PC-9 (cell line): Measurements from ENCODE around the gene GSPT1. TPM values are rescaled to one million over a fixed set of nuclear protein-coding genes. Genes with fewer than 3 reads are reported as not detected.

Experiments used
- BruUV-seq: library from RNA; stranded (reverse); fragments of 400-500 nt; replicated peaks from 2 replicates; lab custom pipeline; 2021; lab: Mats Ljungman, UMichigan
- CTCF ChIA-PET: fragments of 300-600 bp; sonication (Branson Sonifier 250); formaldehyde crosslinking; loops from one replicate; lab custom pipeline; 2022; ENCODE audit warnings: antibody characterized with exemption; lab: Charles Lee
- POLR2A ChIA-PET: fragments of 300-600 bp; sonication (Branson Sonifier 250); formaldehyde crosslinking; loops from one replicate; lab custom pipeline; 2022; ENCODE audit warnings: antibody characterized with exemption; ENCODE audit not compliant: unreplicated experiment; lab: Charles Lee
- DNase-seq, 2 experiments: peaks; one replicate each; pipeline versions ENCODE4 v3.0.0 to v3.0.0-alpha.2; 2015 to 2022; ENCODE audit warnings: mixed read lengths in 1 of 2
- H2AFZ ChIP-seq: fragments of 200-600 bp; sonication (generic); 2 replicates; pipeline ENCODE4 v1.8.1; 2017; ENCODE audit warnings: antibody characterized with exemption
- H3F3A ChIP-seq: fragments of 200-600 bp; sonication (generic); 2 replicates; pipeline ENCODE4 v1.8.1; 2017; ENCODE audit warnings: antibody characterized with exemption, mild to moderate bottlenecking, low read depth; ENCODE audit not compliant: insufficient read depth
- H3K27ac ChIP-seq: fragments of 200-600 bp; sonication (generic); 2 replicates; pipeline ENCODE4 v1.6.1; 2016; ENCODE audit warnings: mixed run types
- H3K27me3 ChIP-seq: fragments of 200-600 bp; sonication (generic); 2 replicates; pipeline ENCODE4 v1.6.1; 2016; ENCODE audit warnings: low read depth, mixed run types; ENCODE audit not compliant: insufficient read depth
- H3K36me3 ChIP-seq: fragments of 200-600 bp; sonication (generic); 2 replicates; pipeline ENCODE4 v1.6.1; 2016; ENCODE audit warnings: low read depth, mixed run types
- H3K4me1 ChIP-seq: fragments of 200-600 bp; sonication (generic); replicated peaks from 2 replicates; pipeline ENCODE4 v1.6.1; 2016; ENCODE audit warnings: mixed run types; ENCODE audit not compliant: insufficient read depth
- H3K4me2 ChIP-seq: fragments of 200-600 bp; sonication (generic); 2 replicates; pipeline ENCODE4 v1.6.1; 2017; ENCODE audit warnings: mixed run types
- H3K4me3 ChIP-seq: fragments of 200-600 bp; sonication (generic); 2 replicates; pipeline ENCODE4 v1.6.1; 2016; ENCODE audit warnings: mixed run types
- H3K79me2 ChIP-seq: fragments of 200-600 bp; sonication (generic); 2 replicates; pipeline ENCODE4 v1.6.1; 2017; ENCODE audit warnings: low read depth, mixed run types
- H3K9me2 ChIP-seq: fragments of 200-600 bp; sonication (generic); 2 replicates; pipeline ENCODE4 v1.8.1; 2017; ENCODE audit warnings: mild to moderate bottlenecking; ENCODE audit not compliant: insufficient read depth
- H3K9me3 ChIP-seq: fragments of 200-600 bp; sonication (generic); 2 replicates; pipeline ENCODE4 v1.8.1; 2016; ENCODE audit warnings: low read depth; ENCODE audit not compliant: insufficient read depth
- H4K20me1 ChIP-seq: fragments of 200-600 bp; sonication (generic); 2 replicates; pipeline ENCODE4 v1.8.1; 2017; ENCODE audit not compliant: insufficient read depth
- CTCF ChIP-seq: fragments of 200-600 bp; sonication (generic); conservative IDR thresholded peaks from 2 replicates; pipeline ENCODE4 v1.6.1; 2017; ENCODE audit warnings: mixed run types, antibody characterized with exemption, mild to moderate bottlenecking, moderate library complexity
- EZH2 ChIP-seq: fragments of 200-600 bp; sonication (generic); IDR thresholded peaks from 2 replicates; pipeline ENCODE4 v1.8.0; 2017; ENCODE audit warnings: antibody characterized with exemption, low read depth
- intact Hi-C: fragments of 100-400 bp; cut with micrococcal nuclease; formaldehyde crosslinking; loops from one replicate; pipeline ENCODE4 v1.10.0; 2022; ENCODE audit not compliant: unreplicated experiment
- total RNA-seq: library from RNA; stranded (reverse); gene quantifications from 2 replicates; pipeline ENCODE4 v1.2.3, GENCODE V29; 2021

The GSPT1 gene
- total RNA-seq, 1 experiment from 2014 or later = 161 TPM

GRCh38 chr16:11901091-11901490, 14.7 kb downstream of the GSPT1 start:
- intact Hi-C loops = no loop called here
- TF ChIP-seq EZH2 (no peak), CTCF (no peak)
- H3K9me3 ChIP-seq = no peaks in the 10 kb centered on the region
- no peak for DNase-seq
- no peak overlapping the region for H3K4me3 ChIP-seq
- CTCF ChIA-PET = no interaction called here
- H3K4me2 ChIP-seq = no peak overlapping the region
- no TSS peak for BruUV-seq
- peaks cover 94% of the 10 kb centered on the region for H4K20me1 ChIP-seq
- H3K27ac ChIP-seq = no peak overlapping the region
- H3K9me2 ChIP-seq = no peaks in the 10 kb centered on the region
- peaks cover 39% of the 10 kb centered on the region; the same call in 1 of the 2 replicates for H3F3A ChIP-seq
- H3K27me3 ChIP-seq = no peaks in the 10 kb centered on the region
- peaks cover 12% of the 10 kb centered on the region for H3K36me3 ChIP-seq
- H2AFZ ChIP-seq = no peak overlapping the region
- H3K4me1 ChIP-seq = no peaks in the 10 kb centered on the region
- H3K79me2 ChIP-seq = peaks cover 94% of the 10 kb centered on the region
- POLR2A ChIA-PET = no interaction called here

- no peaks in the 10 kb centered on the region for H3K4me1 ChIP-seq
- POLR2A ChIA-PET = interaction anchor here (0.6 kb wide), 1 partner anchor 952 kb away, joined by 4 read pairs; no protein-coding TSS in a partner anchor
- peak in 1 of 2 experiments; percentile 46 for DNase-seq
- peaks cover 78% of the 10 kb centered on the region for H4K20me1 ChIP-seq
- no peak overlapping the region for H3K4me2 ChIP-seq
- peaks cover 45% of the 10 kb centered on the region for H3F3A ChIP-seq
- peaks cover 22% of the 10 kb centered on the region for H3K36me3 ChIP-seq
- no peak overlapping the region for H2AFZ ChIP-seq
- H3K9me3 ChIP-seq = no peaks in the 10 kb centered on the region
- CTCF ChIA-PET = no interaction called here
- TF ChIP-seq CTCF = no peak
- TF ChIP-seq EZH2 = no peak
- no TSS peak for BruUV-seq
- no peaks in the 10 kb centered on the region for H3K27me3 ChIP-seq
- H3K4me3 ChIP-seq = no peak overlapping the region
- no peak overlapping the region for H3K27ac ChIP-seq
- intact Hi-C loops = no loop called here
- peaks cover 78% of the 10 kb centered on the region for H3K79me2 ChIP-seq
- H3K9me2 ChIP-seq = no peaks in the 10 kb centered on the region
These were observed 19.1 kb downstream of the GSPT1 start for GRCh38 chr16:11896486-11897176.

GRCh38 chr16:11893571-11893970, 22.2 kb downstream of the GSPT1 start:
- CTCF ChIA-PET = no interaction called here

More at GRCh38 chr16:11893571-11893970, 22.2 kb downstream of the GSPT1 start:
- Histone ChIP-seq H3K9me3 (no peaks in the 10 kb centered on the region), H3K4me1 (no peaks in the 10 kb centered on the region), H3F3A (peaks cover 58% of the 10 kb centered on the region), H3K4me2 (no peak overlapping the region), H3K27me3 (no peaks in the 10 kb centered on the region), H3K9me2 (no peaks in the 10 kb centered on the region), H3K27ac (no peak overlapping the region), H3K4me3 (no peak overlapping the region), H3K79me2 (peaks cover 60% of the 10 kb centered on the region), H3K36me3 (peaks cover 28% of the 10 kb centered on the region), H4K20me1 (peaks cover 57% of the 10 kb centered on the region), H2AFZ (no peak overlapping the region)
- POLR2A ChIA-PET = no interaction called here
- no TSS peak for BruUV-seq
- TF ChIP-seq EZH2 = no peak
- no peak for TF ChIP-seq CTCF
- intact Hi-C loops = no loop called here
- no peak for DNase-seq
